Measurements from ENCODE around the gene CYP2C9.
"Not testable (repeated sequence)": the region's sequence is repeated elsewhere in the genome, so short reads cannot be mapped to it uniquely, and the experiment has no call there.

The CYP2C9 gene

DNA sequence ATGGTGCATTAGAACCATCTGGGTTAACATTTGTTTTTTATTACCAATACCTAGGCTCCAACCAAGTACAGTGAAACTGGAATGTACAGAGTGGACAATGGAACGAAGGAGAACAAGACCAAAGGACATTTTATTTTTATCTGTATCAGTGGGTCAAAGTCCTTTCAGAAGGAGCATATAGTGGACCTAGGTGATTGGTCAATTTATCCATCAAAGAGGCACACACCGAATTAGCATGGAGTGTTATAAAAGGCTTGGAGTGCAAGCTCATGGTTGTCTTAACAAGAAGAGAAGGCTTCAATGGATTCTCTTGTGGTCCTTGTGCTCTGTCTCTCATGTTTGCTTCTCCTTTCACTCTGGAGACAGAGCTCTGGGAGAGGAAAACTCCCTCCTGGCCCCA lies at the start of gene CYP2C9:
CYP2C9 (plus strand) TSS at position 276 of the 400 bp plus-strand sequence; CDS start at position 301, 25 bp downstream.
- DNase-seq (ENCODE audit: low read depth) = no peak
- no peak for TF ChIP-seq CTCF (conservative IDR thresholded peaks at IDR 0.05; ENCODE audit: low read length)
- H3K4me3 ChIP-seq (ENCODE audit: low read length) = no peak within 1 kb of the TSS

DNA sequence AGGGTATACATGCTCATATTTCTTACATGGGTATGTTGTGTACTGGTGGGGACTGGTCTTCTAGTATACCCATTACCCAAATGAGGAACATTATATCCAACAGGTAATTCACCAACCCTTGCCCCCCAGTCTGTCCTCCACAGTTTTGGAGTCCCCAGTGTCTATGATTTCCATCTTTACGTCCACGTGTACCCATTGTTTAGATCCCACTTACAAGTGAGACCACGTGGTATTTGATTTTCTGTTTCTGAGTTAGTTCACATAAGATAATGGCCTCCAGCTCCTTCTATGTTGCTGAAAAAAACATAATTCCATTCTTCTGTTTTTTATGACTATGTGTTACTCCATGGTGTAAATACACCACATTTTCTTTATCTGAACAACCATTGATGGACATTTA lies 49.3 kb upstream of the CYP2C9 start:
- H3K4me3 ChIP-seq (ENCODE audit: low read length) = no peak overlapping the region
- no peak for DNase-seq (ENCODE audit: low read depth)

GRCh38 chr10:94890264-94891022 lies 48.0 kb upstream of the CYP2C9 start:
- H3K4me3 ChIP-seq (ENCODE audit: low read length) = no peak overlapping the region
- DNase-seq (ENCODE audit: low read depth) = no peak
- no peak for TF ChIP-seq CTCF (conservative IDR thresholded peaks at IDR 0.05; ENCODE audit: low read length)

More for the DNA sequence above, 49.3 kb upstream of the CYP2C9 start:
- no peak for TF ChIP-seq CTCF (conservative IDR thresholded peaks at IDR 0.05; ENCODE audit: low read length)

- DNase-seq (ENCODE audit: low read depth); H3K4me3 ChIP-seq (ENCODE audit: low read length): not testable (repeated sequence)
These were observed 40.0 kb upstream of the CYP2C9 start for GRCh38 chr10:94898414-94898813.

GRCh38 chr10:94902080-94902479 lies 36.4 kb upstream of the CYP2C9 start:
- no peak for DNase-seq (ENCODE audit: low read depth)
- no peak overlapping the region for H3K4me3 ChIP-seq (ENCODE audit: low read length)
- TF ChIP-seq CTCF (conservative IDR thresholded peaks at IDR 0.05; ENCODE audit: low read length) = no peak

GRCh38 chr10:94902570-94902969 lies 35.9 kb upstream of the CYP2C9 start:
- no peak for TF ChIP-seq CTCF (conservative IDR thresholded peaks at IDR 0.05; ENCODE audit: low read length)
- no peak overlapping the region for H3K4me3 ChIP-seq (ENCODE audit: low read length)
- DNase-seq (ENCODE audit: low read depth) = no peak

GRCh38 chr10:94904506-94905148 lies 33.8 kb upstream of the CYP2C9 start:
- DNase-seq (ENCODE audit: low read depth); H3K4me3 ChIP-seq (ENCODE audit: low read length): not testable (repeated sequence)

GRCh38 chr10:94916423-94916822 lies 22.0 kb upstream of the CYP2C9 start:
- no peak for DNase-seq (ENCODE audit: low read depth)
- no peak for TF ChIP-seq CTCF (conservative IDR thresholded peaks at IDR 0.05; ENCODE audit: low read length)
- H3K4me3 ChIP-seq (ENCODE audit: low read length) = no peak overlapping the region

Measured in AG10803 (cell line).